EH (cell line): Measurements from ENCODE around the gene CENPQ.

Experiments
- DNase-seq: peaks from one replicate; pipeline ENCODE4 v3.0.0-alpha.2; 2015; ENCODE audit warnings: low read depth

CENPQ gene

DNA sequence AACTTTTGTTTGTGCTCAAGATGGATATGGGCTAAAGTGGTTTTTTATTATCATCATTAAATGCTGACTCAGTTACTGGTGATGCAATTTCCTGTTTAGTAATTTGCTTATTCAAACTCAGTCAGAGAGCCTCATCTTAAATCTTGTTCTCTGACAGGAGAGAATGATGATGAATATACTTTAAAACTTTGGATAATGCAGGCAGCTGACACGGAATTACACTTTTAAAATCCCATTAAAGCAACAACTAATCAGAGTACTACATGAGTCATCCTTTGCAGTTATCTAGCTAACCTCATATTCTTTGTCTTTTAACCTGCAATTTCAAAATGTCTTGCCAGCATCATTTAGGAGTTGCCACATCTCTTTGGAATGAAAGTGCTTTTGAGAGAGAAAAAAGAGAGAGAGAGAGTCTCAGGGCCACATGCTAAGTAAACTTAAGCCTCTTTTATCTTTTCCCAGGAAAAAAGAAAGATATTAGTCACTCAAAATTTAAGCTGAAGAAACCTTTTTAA, 78.1 kb downstream of the CENPQ start:
- DNase-seq = peak; percentile 79

- DNase-seq = no peak
Measured at GRCh38 chr6:49541936-49542335, 78.8 kb downstream of the CENPQ start.
